Osteocyte (in vitro differentiated cells): Measurements from ENCODE around the gene GAK. TPM values are rescaled to one million over a fixed set of nuclear protein-coding genes. Genes with fewer than 3 reads are reported as not detected.

Source experiments
- DNase-seq: peaks from one replicate; pipeline ENCODE4 v3.0.0; 2021; ENCODE audit warnings: mixed read lengths; ENCODE audit not compliant: unreplicated experiment; ENCODE audit errors: extremely low spot score
- H3K27ac Mint-ChIP-seq: one replicate; pipeline ENCODE4 v1.8.0; 2021; ENCODE audit warnings: mild to moderate bottlenecking, mixed read lengths; ENCODE audit not compliant: unreplicated experiment
- H3K27me3 Mint-ChIP-seq: one replicate; pipeline ENCODE4 v1.8.0; 2021; ENCODE audit warnings: mixed read lengths; ENCODE audit not compliant: unreplicated experiment
- H3K36me3 Mint-ChIP-seq: one replicate; pipeline ENCODE4 v1.8.0; 2021; ENCODE audit warnings: mixed read lengths; ENCODE audit not compliant: unreplicated experiment
- H3K4me1 Mint-ChIP-seq: one replicate; pipeline ENCODE4 v1.8.0; 2021; ENCODE audit warnings: mixed read lengths; ENCODE audit not compliant: unreplicated experiment
- H3K4me3 Mint-ChIP-seq: one replicate; pipeline ENCODE4 v1.8.0; 2021; ENCODE audit warnings: mild to moderate bottlenecking, moderate library complexity, mixed read lengths; ENCODE audit not compliant: unreplicated experiment
- H3K9me3 Mint-ChIP-seq: one replicate; pipeline ENCODE4 v1.8.0; 2021; ENCODE audit warnings: mixed read lengths; ENCODE audit not compliant: unreplicated experiment
- CTCF ChIP-seq: fragments of 200-600 bp; sonication (generic); IDR thresholded peaks from 2 replicates; pipeline ENCODE4 v1.5.0; 2021; ENCODE audit warnings: antibody characterized with exemption, mild to moderate bottlenecking, moderate library complexity
- total RNA-seq: library from RNA; stranded (reverse); gene quantifications from 2 replicates; pipeline ENCODE4 v1.2.1, GENCODE V29; 2021

The GAK gene
- total RNA-seq, 1 donor from 2014 or later = 93.8 TPM

GRCh38 chr4:855880-856224, 76.3 kb downstream of the GAK start:
- DNase-seq = no peak
- no peaks in the 10 kb centered on the region for H3K27me3 Mint-ChIP-seq
- H3K9me3 Mint-ChIP-seq = no peaks in the 10 kb centered on the region
- H3K27ac Mint-ChIP-seq = no peak overlapping the region
- no peak overlapping the region for H3K4me3 Mint-ChIP-seq
- no peaks in the 10 kb centered on the region for H3K4me1 Mint-ChIP-seq
- TF ChIP-seq CTCF = no peak
- peaks cover 47% of the 10 kb centered on the region for H3K36me3 Mint-ChIP-seq

GRCh38 chr4:854356-854755, 77.8 kb downstream of the GAK start:
- no peaks in the 10 kb centered on the region for H3K9me3 Mint-ChIP-seq
- no peak for TF ChIP-seq CTCF
- H3K27me3 Mint-ChIP-seq = no peaks in the 10 kb centered on the region
- H3K4me3 Mint-ChIP-seq = no peak overlapping the region
- H3K36me3 Mint-ChIP-seq = peaks cover 43% of the 10 kb centered on the region
- DNase-seq = no peak
- H3K27ac Mint-ChIP-seq = no peak overlapping the region
- no peaks in the 10 kb centered on the region for H3K4me1 Mint-ChIP-seq

- no peak overlapping the region for H3K4me3 Mint-ChIP-seq
- H3K4me1 Mint-ChIP-seq = no peaks in the 10 kb centered on the region
- no peak for DNase-seq
- H3K27me3 Mint-ChIP-seq = no peaks in the 10 kb centered on the region
- H3K36me3 Mint-ChIP-seq = peaks cover 43% of the 10 kb centered on the region
- H3K9me3 Mint-ChIP-seq = no peaks in the 10 kb centered on the region
- H3K27ac Mint-ChIP-seq = no peak overlapping the region
- TF ChIP-seq CTCF = no peak
These were observed 78.7 kb downstream of the GAK start for GRCh38 chr4:853416-853781.

GRCh38 chr4:851701-852430, 80.2 kb downstream of the GAK start:
- Mint-ChIP-seq H3K4me1 (no peaks in the 10 kb centered on the region), H3K36me3 (peaks cover 37% of the 10 kb centered on the region), H3K27ac (no peak overlapping the region), H3K9me3 (no peaks in the 10 kb centered on the region), H3K27me3 (no peaks in the 10 kb centered on the region), H3K4me3 (no peak overlapping the region)
- TF ChIP-seq CTCF = no peak
- no peak for DNase-seq

GRCh38 chr4:850323-850945, 81.7 kb downstream of the GAK start:
- no peaks in the 10 kb centered on the region for H3K27me3 Mint-ChIP-seq
- DNase-seq = no peak
- TF ChIP-seq CTCF = no peak

More at GRCh38 chr4:850323-850945, 81.7 kb downstream of the GAK start:
- peaks cover 5% of the 10 kb centered on the region for H3K4me1 Mint-ChIP-seq
- peaks cover 30% of the 10 kb centered on the region for H3K36me3 Mint-ChIP-seq
- no peaks in the 10 kb centered on the region for H3K9me3 Mint-ChIP-seq
- no peak overlapping the region for H3K4me3 Mint-ChIP-seq
- no peak overlapping the region for H3K27ac Mint-ChIP-seq
